GM23338 (cell line): Measurements from ENCODE around the gene TSSC4. TPM values are rescaled to one million over a fixed set of nuclear protein-coding genes. Genes with fewer than 3 reads are reported as not detected.

Source experiments
- ATAC-seq: fragments of 200-7000 bp; cut with Tn5 transposase; 3 replicates; pipeline ENCODE4 v1.9.1; 2020
- DNase-seq: peaks from one replicate; pipeline ENCODE4 v3.0.0-alpha.2; 2015; ENCODE audit warnings: low spot score
- H2AFZ ChIP-seq: fragments of 200-600 bp; sonication (generic); 2 replicates; pipeline ENCODE4 v1.8.0; 2016; ENCODE audit warnings: antibody characterized with exemption, mild to moderate bottlenecking, moderate library complexity
- H3F3A ChIP-seq: fragments of 200-600 bp; sonication (generic); replicated peaks from 2 replicates; pipeline ENCODE4 v1.8.0; 2017; ENCODE audit warnings: antibody characterized with exemption, mixed run types, low read depth
- H3K27ac ChIP-seq: fragments of 200-600 bp; sonication (generic); 2 replicates; pipeline ENCODE4 v1.6.1; 2016; ENCODE audit warnings: low read depth
- H3K27me3 ChIP-seq: fragments of 200-600 bp; sonication (generic); 2 replicates; pipeline ENCODE4 v1.8.0; 2016; ENCODE audit warnings: mild to moderate bottlenecking, mixed run types, moderate library complexity; ENCODE audit not compliant: insufficient read depth
- H3K36me3 ChIP-seq: fragments of 200-600 bp; sonication (generic); 2 replicates; pipeline ENCODE4 v1.8.0; 2016; ENCODE audit warnings: mild to moderate bottlenecking; ENCODE audit not compliant: insufficient read depth
- H3K4me1 ChIP-seq: fragments of 200-600 bp; sonication (generic); 2 replicates; pipeline ENCODE4 v1.8.0; 2016; ENCODE audit warnings: mild to moderate bottlenecking, moderate library complexity; ENCODE audit not compliant: insufficient read depth
- H3K4me2 ChIP-seq: fragments of 200-600 bp; sonication (generic); 2 replicates; pipeline ENCODE4 v1.7.1; 2017; ENCODE audit warnings: mixed run types
- H3K4me3 ChIP-seq: fragments of 200-600 bp; sonication (generic); 2 replicates; pipeline ENCODE4 v1.6.1; 2016; ENCODE audit warnings: mixed run types
- H3K79me2 ChIP-seq: fragments of 200-600 bp; sonication (generic); replicated peaks from 2 replicates; pipeline ENCODE4 v1.8.0; 2017; ENCODE audit warnings: mild to moderate bottlenecking; ENCODE audit not compliant: insufficient read depth
- H3K9me2 ChIP-seq: fragments of 200-600 bp; sonication (generic); 2 replicates; pipeline ENCODE4 v1.8.0; 2017; ENCODE audit not compliant: insufficient read depth
- H4K20me1 ChIP-seq: fragments of 200-600 bp; sonication (generic); replicated peaks from 2 replicates; pipeline ENCODE4 v1.8.0; 2017; ENCODE audit warnings: mild to moderate bottlenecking; ENCODE audit not compliant: insufficient read depth
- H3K27ac Mint-ChIP-seq: 2 replicates; pipeline ENCODE4 v1.8.0; 2020; ENCODE audit warnings: inconsistent platforms, mild to moderate bottlenecking, moderate library complexity, mixed read lengths
- H3K27me3 Mint-ChIP-seq: 3 replicates; pipeline ENCODE4 v1.8.0; 2022; ENCODE audit warnings: low read depth, mild to moderate bottlenecking, moderate library complexity, mixed read lengths, inconsistent platforms; ENCODE audit not compliant: insufficient read depth, poor library complexity
- H3K36me3 Mint-ChIP-seq: 3 replicates; pipeline ENCODE4 v1.8.0; 2021; ENCODE audit warnings: low read depth, mild to moderate bottlenecking, inconsistent platforms, moderate library complexity, mixed read lengths
- H3K4me1 Mint-ChIP-seq: 3 replicates; pipeline ENCODE4 v1.8.0; 2020; ENCODE audit warnings: mild to moderate bottlenecking, inconsistent platforms, mixed read lengths
- H3K4me3 Mint-ChIP-seq: 3 replicates; pipeline ENCODE4 v1.8.0; 2021; ENCODE audit warnings: moderate library complexity, mild to moderate bottlenecking, inconsistent platforms, mixed read lengths
- H3K9me3 Mint-ChIP-seq: 3 replicates; pipeline ENCODE4 v1.8.0; 2020; ENCODE audit warnings: moderate library complexity, mild to moderate bottlenecking, inconsistent platforms, mixed read lengths
- CREB1 ChIP-seq: fragments of 250-450 bp; sonication (Bioruptor Pico); IDR thresholded peaks from 2 replicates; pipeline ENCODE4 v1.5.0; 2020; ENCODE audit warnings: low read depth, mild to moderate bottlenecking, moderate library complexity
- EZH2 ChIP-seq: fragments of 200-600 bp; sonication (generic); IDR thresholded peaks from one replicate; pipeline ENCODE4 v1.8.0; 2017; ENCODE audit warnings: antibody characterized with exemption, mild to moderate bottlenecking, low read depth; ENCODE audit not compliant: unreplicated experiment
- EZH2phosphoT487 ChIP-seq: fragments of 200-600 bp; sonication (generic); IDR thresholded peaks from one replicate; pipeline ENCODE4 v1.8.1; 2018; ENCODE audit warnings: antibody characterized with exemption; ENCODE audit not compliant: unreplicated experiment
- JUNB ChIP-seq: IDR thresholded peaks from one replicate; pipeline ENCODE4 v1.6.1; 2016; ENCODE audit warnings: antibody characterized with exemption; ENCODE audit not compliant: unreplicated experiment
- NANOG ChIP-seq: IDR thresholded peaks from 2 replicates; pipeline ENCODE4 v1.6.1; 2016; ENCODE audit warnings: antibody characterized with exemption, borderline replicate concordance
- POLR2AphosphoS5 ChIP-seq: IDR thresholded peaks from 2 replicates; pipeline ENCODE4 v1.6.1; 2016; ENCODE audit warnings: antibody characterized with exemption, low read depth
- STAT1 ChIP-seq: IDR thresholded peaks from one replicate; pipeline ENCODE4 v1.6.1; 2016; ENCODE audit warnings: antibody characterized with exemption; ENCODE audit not compliant: unreplicated experiment
- ZNF114 ChIP-seq: fragments of 250-450 bp; sonication (Bioruptor Pico); IDR thresholded peaks from 2 replicates; pipeline ENCODE4 v1.5.0; 2020; ENCODE audit warnings: mild to moderate bottlenecking, moderate library complexity
- ZNF331 ChIP-seq: fragments of 250-450 bp; sonication (Bioruptor Pico); IDR thresholded peaks from 2 replicates; pipeline ENCODE4 v1.5.0; 2020; ENCODE audit warnings: low read depth, mild to moderate bottlenecking, moderate library complexity
- polyA plus RNA-seq: library from polyadenylated mRNA; unstranded; fragments of >200 nt; fragmentation: Nextera tagmentation; extraction: Ambion mirVana; gene quantifications from 2 replicates; pipeline ENCODE4 v1.2.1, GENCODE V29; 2016
- total RNA-seq: library from RNA; depleted of rRNA; stranded (reverse); fragments of >200 nt; shearing (Covaris generic); gene quantifications from 2 replicates; pipeline ENCODE4 v1.2.3, GENCODE V29; 2014
- TF ChIP-seq, protein P1 (sequence below), 2 experiments: fragments of 200-600 bp in 1 of 2; sonication (generic) in 1 of 2; conservative IDR thresholded peaks; 2 replicates each; pipeline versions ENCODE4 v1.5.1 to v1.6.1; 2016 to 2017; ENCODE audit warnings: antibody characterized with exemption in 2 of 2, low read depth in 2 of 2, mild to moderate bottlenecking in 2 of 2, moderate library complexity in 1 of 2
- TF ChIP-seq, protein P2 (sequence below): IDR thresholded peaks from 2 replicates; pipeline ENCODE4 v1.6.1; 2016; ENCODE audit warnings: antibody characterized with exemption
- TF ChIP-seq, protein P3 (sequence below): IDR thresholded peaks from one replicate; pipeline ENCODE4 v1.6.1; 2018; ENCODE audit warnings: antibody characterized with exemption; ENCODE audit not compliant: unreplicated experiment
- TF ChIP-seq, protein P4 (sequence below): fragments of 250-450 bp; sonication (Bioruptor Pico); IDR thresholded peaks from 2 replicates; pipeline ENCODE4 v1.5.0; 2020; ENCODE audit warnings: mild to moderate bottlenecking, moderate library complexity

The TSSC4 gene
- total and polyA plus RNA-seq, 2 experiments from 2014 or later = 27.5 to 44.3 TPM

DNA sequence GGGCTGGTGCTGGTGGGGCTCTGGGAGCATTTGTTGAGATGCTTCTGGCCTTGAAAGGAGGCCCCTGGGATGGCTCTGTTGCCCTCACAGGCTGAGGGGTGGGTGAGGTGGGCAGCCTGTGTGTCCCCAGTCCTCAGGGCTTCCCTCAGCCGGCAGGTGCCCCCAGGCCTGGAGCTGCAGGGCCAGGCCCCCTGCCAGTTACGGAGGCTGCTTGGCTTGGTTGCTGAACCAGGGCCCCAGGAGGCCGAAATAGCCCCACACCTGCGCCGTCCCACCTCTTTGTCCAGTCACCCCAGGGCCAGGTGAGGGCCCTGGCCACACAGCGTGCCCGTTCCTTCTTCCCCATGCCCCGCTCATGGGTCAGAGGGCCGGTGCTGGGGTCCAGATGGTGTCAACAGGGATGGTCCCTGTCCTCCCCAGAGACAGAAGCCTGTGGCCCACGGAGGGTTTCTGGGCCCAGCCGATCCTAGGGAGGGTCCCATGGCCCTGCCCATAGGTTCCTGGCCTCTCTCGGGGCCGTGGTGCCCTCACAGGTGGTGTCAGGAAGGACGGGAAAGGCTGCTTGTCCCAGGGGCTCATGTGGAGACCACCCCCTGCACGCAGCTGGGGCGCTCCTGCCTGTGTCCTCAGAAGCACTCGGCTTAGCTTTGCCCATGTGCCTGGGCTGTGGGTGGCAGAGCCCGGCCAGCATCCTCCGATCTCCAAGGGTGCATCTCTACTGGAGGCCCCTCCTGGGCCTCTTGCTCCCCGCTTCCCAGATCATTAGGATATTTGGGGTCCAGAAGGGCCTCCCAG, 9.2 kb upstream of the TSSC4 start:
- no peak for DNase-seq
- Histone ChIP-seq H3K27me3 (no peaks in the 10 kb centered on the region), H3F3A (no peaks in the 10 kb centered on the region), H3K4me1 (no peaks in the 10 kb centered on the region; the same call in 1 of the 2 replicates), H2AFZ (no peak overlapping the region), H4K20me1 (peaks cover 6% of the 10 kb centered on the region), H3K9me2 (no peaks in the 10 kb centered on the region), H3K4me2 (no peak overlapping the region), H3K4me3 (no peak overlapping the region), H3K79me2 (peaks cover 39% of the 10 kb centered on the region), H3K27ac (no peak overlapping the region), H3K36me3 (no peaks in the 10 kb centered on the region)
- Mint-ChIP-seq H3K36me3 (no peaks in the 10 kb centered on the region; the same call in 2 of the 3 replicates), H3K27me3 (peaks cover 7% of the 10 kb centered on the region), H3K4me1 (peaks cover 17% of the 10 kb centered on the region), H3K27ac (no peak overlapping the region), H3K4me3 (no peak overlapping the region), H3K9me3 (no peaks in the 10 kb centered on the region)
- TF ChIP-seq JUNB = no peak
- TF ChIP-seq NANOG = no peak
- TF ChIP-seq, protein P1, sequence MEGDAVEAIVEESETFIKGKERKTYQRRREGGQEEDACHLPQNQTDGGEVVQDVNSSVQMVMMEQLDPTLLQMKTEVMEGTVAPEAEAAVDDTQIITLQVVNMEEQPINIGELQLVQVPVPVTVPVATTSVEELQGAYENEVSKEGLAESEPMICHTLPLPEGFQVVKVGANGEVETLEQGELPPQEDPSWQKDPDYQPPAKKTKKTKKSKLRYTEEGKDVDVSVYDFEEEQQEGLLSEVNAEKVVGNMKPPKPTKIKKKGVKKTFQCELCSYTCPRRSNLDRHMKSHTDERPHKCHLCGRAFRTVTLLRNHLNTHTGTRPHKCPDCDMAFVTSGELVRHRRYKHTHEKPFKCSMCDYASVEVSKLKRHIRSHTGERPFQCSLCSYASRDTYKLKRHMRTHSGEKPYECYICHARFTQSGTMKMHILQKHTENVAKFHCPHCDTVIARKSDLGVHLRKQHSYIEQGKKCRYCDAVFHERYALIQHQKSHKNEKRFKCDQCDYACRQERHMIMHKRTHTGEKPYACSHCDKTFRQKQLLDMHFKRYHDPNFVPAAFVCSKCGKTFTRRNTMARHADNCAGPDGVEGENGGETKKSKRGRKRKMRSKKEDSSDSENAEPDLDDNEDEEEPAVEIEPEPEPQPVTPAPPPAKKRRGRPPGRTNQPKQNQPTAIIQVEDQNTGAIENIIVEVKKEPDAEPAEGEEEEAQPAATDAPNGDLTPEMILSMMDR (conservative IDR thresholded peaks at IDR 0.05; ENCODE audit: low read depth in 2 of 2) = no peak
- TF ChIP-seq STAT1 = no peak
- TF ChIP-seq, protein P2, sequence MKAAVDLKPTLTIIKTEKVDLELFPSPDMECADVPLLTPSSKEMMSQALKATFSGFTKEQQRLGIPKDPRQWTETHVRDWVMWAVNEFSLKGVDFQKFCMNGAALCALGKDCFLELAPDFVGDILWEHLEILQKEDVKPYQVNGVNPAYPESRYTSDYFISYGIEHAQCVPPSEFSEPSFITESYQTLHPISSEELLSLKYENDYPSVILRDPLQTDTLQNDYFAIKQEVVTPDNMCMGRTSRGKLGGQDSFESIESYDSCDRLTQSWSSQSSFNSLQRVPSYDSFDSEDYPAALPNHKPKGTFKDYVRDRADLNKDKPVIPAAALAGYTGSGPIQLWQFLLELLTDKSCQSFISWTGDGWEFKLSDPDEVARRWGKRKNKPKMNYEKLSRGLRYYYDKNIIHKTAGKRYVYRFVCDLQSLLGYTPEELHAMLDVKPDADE = no peak
- TF ChIP-seq CREB1 (CRISPR knock-in tag) = no peak
- TF ChIP-seq, protein P3, sequence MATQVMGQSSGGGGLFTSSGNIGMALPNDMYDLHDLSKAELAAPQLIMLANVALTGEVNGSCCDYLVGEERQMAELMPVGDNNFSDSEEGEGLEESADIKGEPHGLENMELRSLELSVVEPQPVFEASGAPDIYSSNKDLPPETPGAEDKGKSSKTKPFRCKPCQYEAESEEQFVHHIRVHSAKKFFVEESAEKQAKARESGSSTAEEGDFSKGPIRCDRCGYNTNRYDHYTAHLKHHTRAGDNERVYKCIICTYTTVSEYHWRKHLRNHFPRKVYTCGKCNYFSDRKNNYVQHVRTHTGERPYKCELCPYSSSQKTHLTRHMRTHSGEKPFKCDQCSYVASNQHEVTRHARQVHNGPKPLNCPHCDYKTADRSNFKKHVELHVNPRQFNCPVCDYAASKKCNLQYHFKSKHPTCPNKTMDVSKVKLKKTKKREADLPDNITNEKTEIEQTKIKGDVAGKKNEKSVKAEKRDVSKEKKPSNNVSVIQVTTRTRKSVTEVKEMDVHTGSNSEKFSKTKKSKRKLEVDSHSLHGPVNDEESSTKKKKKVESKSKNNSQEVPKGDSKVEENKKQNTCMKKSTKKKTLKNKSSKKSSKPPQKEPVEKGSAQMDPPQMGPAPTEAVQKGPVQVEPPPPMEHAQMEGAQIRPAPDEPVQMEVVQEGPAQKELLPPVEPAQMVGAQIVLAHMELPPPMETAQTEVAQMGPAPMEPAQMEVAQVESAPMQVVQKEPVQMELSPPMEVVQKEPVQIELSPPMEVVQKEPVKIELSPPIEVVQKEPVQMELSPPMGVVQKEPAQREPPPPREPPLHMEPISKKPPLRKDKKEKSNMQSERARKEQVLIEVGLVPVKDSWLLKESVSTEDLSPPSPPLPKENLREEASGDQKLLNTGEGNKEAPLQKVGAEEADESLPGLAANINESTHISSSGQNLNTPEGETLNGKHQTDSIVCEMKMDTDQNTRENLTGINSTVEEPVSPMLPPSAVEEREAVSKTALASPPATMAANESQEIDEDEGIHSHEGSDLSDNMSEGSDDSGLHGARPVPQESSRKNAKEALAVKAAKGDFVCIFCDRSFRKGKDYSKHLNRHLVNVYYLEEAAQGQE = no peak
- TF ChIP-seq, protein P4, sequence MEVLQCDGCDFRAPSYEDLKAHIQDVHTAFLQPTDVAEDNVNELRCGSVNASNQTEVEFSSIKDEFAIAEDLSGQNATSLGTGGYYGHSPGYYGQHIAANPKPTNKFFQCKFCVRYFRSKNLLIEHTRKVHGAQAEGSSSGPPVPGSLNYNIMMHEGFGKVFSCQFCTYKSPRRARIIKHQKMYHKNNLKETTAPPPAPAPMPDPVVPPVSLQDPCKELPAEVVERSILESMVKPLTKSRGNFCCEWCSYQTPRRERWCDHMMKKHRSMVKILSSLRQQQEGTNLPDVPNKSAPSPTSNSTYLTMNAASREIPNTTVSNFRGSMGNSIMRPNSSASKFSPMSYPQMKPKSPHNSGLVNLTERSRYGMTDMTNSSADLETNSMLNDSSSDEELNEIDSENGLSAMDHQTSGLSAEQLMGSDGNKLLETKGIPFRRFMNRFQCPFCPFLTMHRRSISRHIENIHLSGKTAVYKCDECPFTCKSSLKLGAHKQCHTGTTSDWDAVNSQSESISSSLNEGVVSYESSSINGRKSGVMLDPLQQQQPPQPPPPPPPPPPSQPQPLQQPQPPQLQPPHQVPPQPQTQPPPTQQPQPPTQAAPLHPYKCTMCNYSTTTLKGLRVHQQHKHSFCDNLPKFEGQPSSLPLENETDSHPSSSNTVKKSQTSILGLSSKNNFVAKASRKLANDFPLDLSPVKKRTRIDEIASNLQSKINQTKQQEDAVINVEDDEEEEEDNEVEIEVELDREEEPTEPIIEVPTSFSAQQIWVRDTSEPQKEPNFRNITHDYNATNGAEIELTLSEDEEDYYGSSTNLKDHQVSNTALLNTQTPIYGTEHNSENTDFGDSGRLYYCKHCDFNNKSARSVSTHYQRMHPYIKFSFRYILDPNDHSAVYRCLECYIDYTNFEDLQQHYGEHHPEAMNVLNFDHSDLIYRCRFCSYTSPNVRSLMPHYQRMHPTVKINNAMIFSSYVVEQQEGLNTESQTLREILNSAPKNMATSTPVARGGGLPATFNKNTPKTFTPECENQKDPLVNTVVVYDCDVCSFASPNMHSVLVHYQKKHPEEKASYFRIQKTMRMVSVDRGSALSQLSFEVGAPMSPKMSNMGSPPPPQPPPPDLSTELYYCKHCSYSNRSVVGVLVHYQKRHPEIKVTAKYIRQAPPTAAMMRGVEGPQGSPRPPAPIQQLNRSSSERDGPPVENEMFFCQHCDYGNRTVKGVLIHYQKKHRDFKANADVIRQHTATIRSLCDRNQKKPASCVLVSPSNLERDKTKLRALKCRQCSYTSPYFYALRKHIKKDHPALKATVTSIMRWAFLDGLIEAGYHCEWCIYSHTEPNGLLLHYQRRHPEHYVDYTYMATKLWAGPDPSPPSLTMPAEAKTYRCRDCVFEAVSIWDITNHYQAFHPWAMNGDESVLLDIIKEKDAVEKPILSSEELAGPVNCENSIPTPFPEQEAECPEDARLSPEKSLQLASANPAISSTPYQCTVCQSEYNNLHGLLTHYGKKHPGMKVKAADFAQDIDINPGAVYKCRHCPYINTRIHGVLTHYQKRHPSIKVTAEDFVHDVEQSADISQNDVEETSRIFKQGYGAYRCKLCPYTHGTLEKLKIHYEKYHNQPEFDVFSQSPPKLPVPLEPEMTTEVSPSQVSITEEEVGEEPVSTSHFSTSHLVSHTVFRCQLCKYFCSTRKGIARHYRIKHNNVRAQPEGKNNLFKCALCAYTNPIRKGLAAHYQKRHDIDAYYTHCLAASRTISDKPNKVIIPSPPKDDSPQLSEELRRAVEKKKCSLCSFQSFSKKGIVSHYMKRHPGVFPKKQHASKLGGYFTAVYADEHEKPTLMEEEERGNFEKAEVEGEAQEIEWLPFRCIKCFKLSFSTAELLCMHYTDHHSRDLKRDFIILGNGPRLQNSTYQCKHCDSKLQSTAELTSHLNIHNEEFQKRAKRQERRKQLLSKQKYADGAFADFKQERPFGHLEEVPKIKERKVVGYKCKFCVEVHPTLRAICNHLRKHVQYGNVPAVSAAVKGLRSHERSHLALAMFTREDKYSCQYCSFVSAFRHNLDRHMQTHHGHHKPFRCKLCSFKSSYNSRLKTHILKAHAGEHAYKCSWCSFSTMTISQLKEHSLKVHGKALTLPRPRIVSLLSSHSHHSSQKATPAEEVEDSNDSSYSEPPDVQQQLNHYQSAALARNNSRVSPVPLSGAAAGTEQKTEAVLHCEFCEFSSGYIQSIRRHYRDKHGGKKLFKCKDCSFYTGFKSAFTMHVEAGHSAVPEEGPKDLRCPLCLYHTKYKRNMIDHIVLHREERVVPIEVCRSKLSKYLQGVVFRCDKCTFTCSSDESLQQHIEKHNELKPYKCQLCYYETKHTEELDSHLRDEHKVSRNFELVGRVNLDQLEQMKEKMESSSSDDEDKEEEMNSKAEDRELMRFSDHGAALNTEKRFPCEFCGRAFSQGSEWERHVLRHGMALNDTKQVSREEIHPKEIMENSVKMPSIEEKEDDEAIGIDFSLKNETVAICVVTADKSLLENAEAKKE (CRISPR knock-in tag) = no peak
- TF ChIP-seq ZNF114 (CRISPR knock-in tag) = no peak
- TF ChIP-seq EZH2 = no peak
- TF ChIP-seq ZNF331 (CRISPR knock-in tag) = no peak
- no peak for TF ChIP-seq POLR2AphosphoS5
- no peak for TF ChIP-seq EZH2phosphoT487
- ATAC-seq = no peak
